DND-41 (cell line): ENCODE measurements around the gene GXYLT1.
A peak's percentile ranks its signal among the peaks of the same experiment; 100 is the strongest.

Source experiments
- ATAC-seq: fragments of 200-7000 bp; cut with Tn5 transposase; 3 replicates; pipeline ENCODE4 v1.9.1; 2021; ENCODE audit warnings: low read depth; ENCODE audit not compliant: insufficient read depth
- DNase-seq: peaks from one replicate; pipeline ENCODE4 v3.0.0-alpha.2; 2020
- H2AFZ ChIP-seq: 2 replicates; pipeline ENCODE4 v1.6.0; 2012; ENCODE audit warnings: low read depth, low read length
- H3K27ac ChIP-seq: 2 replicates; pipeline ENCODE4 v1.5.1; 2012; ENCODE audit warnings: low read length, inconsistent platforms
- H3K27me3 ChIP-seq: fragments of 200-600 bp; sonication (generic); 2 replicates; pipeline ENCODE4 v1.6.0; 2012; ENCODE audit warnings: low read length, mild to moderate bottlenecking, inconsistent platforms; ENCODE audit not compliant: insufficient read depth, poor library complexity
- H3K36me3 ChIP-seq: 2 replicates; pipeline ENCODE4 v1.5.1; 2012; ENCODE audit warnings: low read length, inconsistent platforms; ENCODE audit not compliant: insufficient read depth
- H3K4me1 ChIP-seq: 2 replicates; pipeline ENCODE4 v1.5.1; 2012; ENCODE audit warnings: mild to moderate bottlenecking, low read length; ENCODE audit not compliant: insufficient read depth
- H3K4me2 ChIP-seq: 2 replicates; pipeline ENCODE4 v1.6.0; 2012; ENCODE audit warnings: mild to moderate bottlenecking, moderate library complexity, low read length, inconsistent platforms; ENCODE audit not compliant: insufficient read depth
- H3K4me3 ChIP-seq, 2 experiments: fragments of 200-600 bp in 1 of 2; shearing (Covaris generic) in 1 of 2; 2 replicates each; pipeline ENCODE4 v1.5.1; 2012 to 2016; ENCODE audit warnings: inconsistent platforms in 2 of 2, low read length in 2 of 2, mild to moderate bottlenecking in 2 of 2, low read depth in 1 of 2, moderate library complexity in 1 of 2
- H3K79me2 ChIP-seq: 2 replicates; pipeline ENCODE4 v1.6.0; 2012; ENCODE audit warnings: low read length, inconsistent platforms; ENCODE audit not compliant: insufficient read depth
- H3K9ac ChIP-seq: 2 replicates; pipeline ENCODE4 v1.6.0; 2012; ENCODE audit warnings: low read depth, mild to moderate bottlenecking, inconsistent platforms, low read length, moderate library complexity
- H3K9me3 ChIP-seq: 2 replicates; pipeline ENCODE4 v1.5.1; 2012; ENCODE audit warnings: low read length, moderate library complexity, mild to moderate bottlenecking, inconsistent platforms; ENCODE audit not compliant: insufficient read depth, severe bottlenecking
- H4K20me1 ChIP-seq: 2 replicates; pipeline ENCODE4 v1.6.0; 2012; ENCODE audit warnings: low read length; ENCODE audit not compliant: insufficient read depth
- CTCF ChIP-seq: IDR thresholded peaks from 2 replicates; pipeline ENCODE4 v1.5.1; 2012; ENCODE audit warnings: borderline replicate concordance, low read length, moderate library complexity, mild to moderate bottlenecking; ENCODE audit not compliant: poor library complexity, severe bottlenecking; ENCODE audit errors: extremely low read depth
- EZH2 ChIP-seq: IDR thresholded peaks from 3 replicates; pipeline ENCODE4 v1.6.1; 2012; ENCODE audit warnings: borderline replicate concordance, low read depth, mild to moderate bottlenecking, moderate library complexity, low read length, inconsistent platforms; ENCODE audit not compliant: severe bottlenecking

GXYLT1 gene

GRCh38 chr12:42161529-42161928, 16.9 kb upstream of the GXYLT1 start:
- peaks cover 4% of the 10 kb centered on the region; the same call in 1 of the 2 replicates for H3K79me2 ChIP-seq
- no peak for ATAC-seq

GRCh38 chr12:42156232-42156631, 11.6 kb upstream of the GXYLT1 start:
- no peak overlapping the region for H3K4me3 ChIP-seq
- H3K4me1 ChIP-seq: no peaks in the 10 kb centered on the region
- H4K20me1 ChIP-seq: no peaks in the 10 kb centered on the region
- DNase-seq (no peak), ATAC-seq (no peak)
- H2AFZ ChIP-seq: no peak overlapping the region
- H3K36me3 ChIP-seq: peaks cover 29% of the 10 kb centered on the region; the same call in 1 of the 2 replicates
- no peaks in the 10 kb centered on the region for H3K27me3 ChIP-seq
- H3K9me3 ChIP-seq: no peaks in the 10 kb centered on the region
- H3K27ac ChIP-seq: no peak overlapping the region
- TF ChIP-seq EZH2 (no peak), CTCF (no peak)
- no peak overlapping the region for H3K9ac ChIP-seq
- H3K4me2 ChIP-seq: no peak overlapping the region
- H3K79me2 ChIP-seq: no peaks in the 10 kb centered on the region

More at GRCh38 chr12:42161529-42161928, 16.9 kb upstream of the GXYLT1 start:
- H3K9me3 ChIP-seq: no peaks in the 10 kb centered on the region
- H4K20me1 ChIP-seq: no peaks in the 10 kb centered on the region
- no peak overlapping the region for H3K27ac ChIP-seq
- no peak overlapping the region for H2AFZ ChIP-seq
- H3K4me1 ChIP-seq: no peaks in the 10 kb centered on the region
- TF ChIP-seq EZH2 (no peak), CTCF (no peak)
- H3K4me3 ChIP-seq: no peak overlapping the region
- no peak for DNase-seq
- no peak overlapping the region for H3K4me2 ChIP-seq
- H3K36me3 ChIP-seq: peaks cover 32% of the 10 kb centered on the region
- no peaks in the 10 kb centered on the region for H3K27me3 ChIP-seq
- H3K9ac ChIP-seq: no peak overlapping the region

- Histone ChIP-seq H4K20me1 (peaks cover 12% of the 10 kb centered on the region; the same call in 1 of the 2 replicates), H3K4me3 (peak overlapping the region in 1 of 2 experiments; percentile 70; a peak in 2 of 4 replicates), H3K79me2 (peaks cover 29% of the 10 kb centered on the region), H3K9me3 (no peaks in the 10 kb centered on the region), H3K36me3 (no peaks in the 10 kb centered on the region), H3K27me3 (peaks cover 31% of the 10 kb centered on the region), H3K4me1 (peaks cover 27% of the 10 kb centered on the region), H3K4me2 (peak overlapping the region; percentile 70), H3K9ac (no peak overlapping the region), H2AFZ (peak overlapping the region; percentile 76), H3K27ac (no peak overlapping the region)
- TF ChIP-seq EZH2 (no peak), CTCF (peak; percentile 6)
- no peak for DNase-seq
- ATAC-seq: no peak
These were observed 1.0 kb upstream of the GXYLT1 start for GRCh38 chr12:42145552-42146215.
